Skin of body (tissue), 2 donors: ENCODE data around the gene SAP25. TPM values are rescaled to one million over a fixed set of nuclear protein-coding genes. Genes with fewer than 3 reads are reported as not detected.
A peak's percentile ranks its signal among the peaks of the same experiment; 100 is the strongest.
"Not testable (repeated sequence)": the region's sequence is repeated elsewhere in the genome, so short reads cannot be mapped to it uniquely, and the experiment has no call there.

Experiments used
- DNase-seq: peaks from one replicate; lab custom pipeline; 2025; lab: John Stamatoyannopoulos, UW
- total RNA-seq: library from RNA; depleted of rRNA; stranded (reverse); fragments of >200 nt; gene quantifications from one replicate; pipeline ENCODE4 v1.2.3, GENCODE V29; 2014

Gene SAP25
- total RNA-seq, 1 donor from 2014 or later = 0.39 TPM

DNA sequence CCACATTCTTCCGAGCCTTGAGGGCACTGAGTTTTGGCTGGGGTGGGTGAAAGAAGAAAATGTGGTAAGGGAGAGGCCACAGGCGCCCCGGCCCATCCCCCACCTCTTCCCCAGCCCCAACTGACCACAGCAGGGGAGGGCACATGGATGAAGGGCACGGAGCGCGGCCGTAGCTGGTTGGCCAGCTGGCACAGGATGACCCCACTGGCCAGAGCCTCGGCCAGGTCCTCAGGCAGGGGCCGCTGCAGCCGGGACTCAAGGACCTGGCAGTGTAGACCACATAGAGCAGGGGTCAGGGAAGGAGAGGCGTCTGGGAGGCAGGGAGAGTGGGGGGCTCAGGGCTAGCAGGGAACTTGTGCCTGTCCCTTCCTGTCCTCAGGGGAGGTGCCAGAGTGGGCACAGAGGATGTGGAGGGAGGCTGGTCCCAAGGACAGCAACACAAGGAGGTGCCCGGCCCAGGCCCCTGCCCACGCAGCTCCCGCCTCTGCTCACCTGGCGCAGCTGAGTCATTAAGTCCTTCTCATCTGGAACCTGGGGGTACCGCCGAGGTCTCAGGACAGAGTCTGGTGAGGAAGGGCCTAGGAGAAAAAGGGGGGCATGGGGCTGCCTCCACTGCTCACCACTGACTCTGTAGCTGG is 2.2 kb upstream of the SAP25 start:
- no peak for DNase-seq

DNA sequence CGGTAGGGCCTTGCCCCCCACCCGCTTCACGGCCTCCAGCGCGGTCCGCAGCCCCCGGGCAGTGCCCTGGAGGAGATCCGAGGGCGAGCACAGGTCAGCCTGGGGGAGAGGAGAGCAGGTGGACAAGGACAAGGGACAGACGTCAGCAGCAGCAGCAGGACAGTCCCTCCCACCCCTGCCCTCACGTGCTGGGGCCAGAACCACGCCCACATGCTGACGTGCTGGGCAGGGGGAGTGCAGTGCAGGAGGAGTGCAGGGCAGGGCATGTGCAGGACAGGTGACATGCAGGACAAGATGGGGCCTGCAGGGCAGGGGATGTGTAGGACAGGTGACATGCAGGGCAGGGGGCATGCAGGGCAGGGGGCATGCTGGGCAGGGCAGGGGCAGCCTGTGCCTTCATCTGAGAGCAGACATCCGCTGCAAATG is 1.5 kb upstream of the SAP25 start:
- no peak for DNase-seq

DNA sequence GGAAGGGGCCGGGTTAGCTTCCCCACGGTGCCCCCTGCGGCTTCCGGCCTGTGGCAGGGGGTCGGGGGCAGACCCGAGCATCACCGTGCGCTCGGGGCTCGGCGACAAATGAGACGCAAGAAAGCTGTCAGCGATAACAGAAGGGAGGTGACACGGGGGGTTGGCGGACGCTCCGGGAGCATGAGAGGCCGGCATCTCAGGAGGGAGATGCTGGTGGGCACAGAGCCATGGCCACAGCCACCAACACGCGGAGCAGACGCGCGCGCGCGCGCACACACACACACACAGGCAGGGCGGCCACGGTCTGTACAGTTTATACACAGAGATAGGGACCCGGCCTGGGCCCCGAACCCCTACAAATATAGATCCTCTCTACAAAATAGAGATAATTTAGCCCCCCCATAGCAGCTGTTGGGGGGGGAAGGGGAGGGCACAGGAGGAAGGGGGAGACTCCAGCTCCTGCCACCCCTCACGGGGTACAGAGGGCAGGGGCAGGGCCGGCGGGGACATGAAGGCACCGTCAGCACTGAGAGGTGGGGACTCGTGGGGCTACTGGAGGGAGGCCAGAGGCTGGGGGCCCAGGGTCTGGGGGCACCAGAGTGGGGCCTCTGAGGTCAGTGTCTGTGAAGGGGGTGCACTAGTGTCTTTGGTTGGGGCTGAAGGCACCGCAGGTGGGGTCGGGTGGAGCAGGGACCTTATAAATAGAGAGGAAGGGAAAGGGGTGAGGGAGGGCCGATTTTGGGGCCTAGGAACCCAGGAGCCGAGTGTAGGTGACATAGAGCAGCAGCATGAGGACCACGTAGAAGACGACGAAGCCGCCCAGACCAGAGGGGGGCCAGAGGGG is 884 bp upstream of the SAP25 start:
- no peak for DNase-seq

- no peak for DNase-seq
Measured at GRCh38 chr7:100572949-100573675, 588 bp downstream of the SAP25 start.

GRCh38 chr7:100572281-100572948 is 1.3 kb downstream of the SAP25 start:
- DNase-seq = no peak

GRCh38 chr7:100571829-100572116 is 1.9 kb downstream of the SAP25 start:
- no peak for DNase-seq

DNA sequence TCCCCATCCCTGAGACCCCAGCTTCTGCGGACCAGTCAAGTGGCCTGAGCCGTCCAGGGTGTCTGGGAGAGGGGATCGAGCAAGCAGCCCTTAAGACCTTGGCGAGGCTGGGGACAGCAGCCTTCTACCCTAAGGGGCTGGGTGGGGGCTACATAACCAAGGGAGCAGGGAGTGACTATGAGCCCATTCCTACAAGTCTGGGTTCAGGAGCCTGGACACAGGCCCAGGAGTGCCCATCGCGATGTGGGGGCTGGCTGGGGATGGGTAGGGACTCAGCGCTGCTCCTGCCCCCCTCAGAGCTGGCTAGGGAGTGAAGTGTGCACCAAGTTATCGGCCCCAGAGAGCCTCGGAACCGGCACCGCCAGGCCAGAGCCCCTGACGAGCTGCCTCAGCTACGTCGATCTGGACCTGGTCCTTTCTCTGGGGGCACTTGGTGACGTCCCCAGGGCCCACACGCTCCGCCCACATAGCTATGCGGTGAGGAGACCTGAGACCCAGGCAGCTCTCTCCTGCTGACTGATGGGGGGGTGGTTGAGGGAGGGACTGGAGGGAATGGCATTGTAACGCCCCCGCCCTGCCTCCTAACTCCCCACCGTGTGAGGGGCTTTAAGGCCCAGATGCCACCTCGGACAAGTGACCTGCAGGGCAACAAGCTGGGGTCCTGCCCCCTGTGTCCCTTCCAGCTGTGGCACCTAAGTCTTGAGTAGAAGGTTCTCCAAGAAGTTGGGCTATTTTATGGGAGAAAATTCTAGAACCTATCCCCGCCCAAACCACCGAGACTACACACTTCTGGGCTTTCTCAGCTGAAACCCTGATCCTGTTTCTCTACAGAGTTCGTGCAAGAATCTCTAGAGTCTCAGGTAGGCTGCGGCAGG is 2.5 kb downstream of the SAP25 start:
- no peak for DNase-seq

DNA sequence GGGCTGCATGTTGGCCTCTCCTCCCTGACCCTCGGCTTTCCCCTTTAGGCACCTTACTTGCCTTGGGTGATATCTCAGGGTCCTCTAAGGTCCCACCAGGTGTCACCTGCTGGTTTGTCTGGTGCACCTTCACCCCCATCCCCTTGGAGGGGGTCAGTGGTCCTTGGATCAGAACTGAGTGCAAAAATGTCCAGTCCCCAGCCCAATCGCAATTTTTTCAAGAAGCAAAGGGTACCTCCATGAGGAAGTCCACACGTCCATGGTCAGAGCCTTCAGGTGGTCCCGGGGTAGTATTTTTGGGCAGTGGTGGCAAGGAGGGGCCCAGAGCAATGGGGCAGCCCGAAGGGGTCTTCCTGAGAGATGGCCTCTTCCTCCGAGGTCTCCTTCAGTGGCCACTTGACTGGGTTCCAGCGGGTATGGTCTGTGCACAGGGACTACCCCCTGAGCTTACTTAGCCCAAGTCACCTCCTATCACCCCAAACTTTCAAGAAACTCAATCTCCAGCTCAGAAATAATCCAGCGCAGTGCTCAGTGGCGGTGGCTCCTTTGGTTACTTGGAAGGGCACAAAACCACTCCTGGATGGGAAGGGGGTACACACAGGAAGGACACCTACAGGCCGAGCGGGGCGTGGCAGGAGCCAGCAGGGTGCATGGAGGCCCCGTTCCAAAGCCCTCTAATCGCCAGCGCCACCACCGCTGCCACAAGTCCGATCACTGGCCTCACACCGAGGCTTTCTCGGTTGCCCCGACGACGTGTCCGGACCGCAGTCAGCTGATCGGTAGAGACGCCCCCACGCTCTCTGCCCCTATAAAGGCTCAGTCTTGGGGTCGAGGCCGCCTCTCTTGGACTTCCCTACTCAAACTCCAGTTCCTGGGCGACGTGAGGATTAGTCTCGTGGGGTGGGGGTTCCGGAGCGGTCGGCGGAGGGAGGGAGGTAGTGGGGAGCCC is 4.5 kb downstream of the SAP25 start:
- DNase-seq = no peak

- no peak for DNase-seq
Measured at GRCh38 chr7:100568176-100568895, 5.4 kb downstream of the SAP25 start.

DNA sequence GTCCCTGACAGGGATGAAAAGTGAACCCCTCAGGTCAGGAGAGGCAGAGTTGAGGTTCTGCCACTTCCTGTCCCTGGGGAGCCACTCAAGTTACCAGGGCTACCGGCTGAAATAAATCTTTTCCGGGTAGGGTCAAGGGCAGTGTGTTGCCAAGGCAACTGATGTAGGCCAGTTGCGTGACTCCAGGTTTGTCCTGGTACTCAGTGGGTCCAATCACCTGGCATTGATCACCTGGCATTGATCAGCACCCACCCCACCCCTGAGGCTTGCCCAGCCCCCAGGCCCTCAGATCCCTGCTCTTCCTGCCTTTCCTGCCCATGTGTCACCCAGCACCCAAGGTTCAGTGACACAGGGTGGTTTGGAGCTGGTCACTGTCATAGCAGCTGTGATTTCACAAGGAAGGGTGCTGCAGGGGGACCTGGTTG is 5.9 kb downstream of the SAP25 start:
- DNase-seq = no peak

GRCh38 chr7:100567031-100567730 is 6.5 kb downstream of the SAP25 start:
- DNase-seq = no peak

DNA sequence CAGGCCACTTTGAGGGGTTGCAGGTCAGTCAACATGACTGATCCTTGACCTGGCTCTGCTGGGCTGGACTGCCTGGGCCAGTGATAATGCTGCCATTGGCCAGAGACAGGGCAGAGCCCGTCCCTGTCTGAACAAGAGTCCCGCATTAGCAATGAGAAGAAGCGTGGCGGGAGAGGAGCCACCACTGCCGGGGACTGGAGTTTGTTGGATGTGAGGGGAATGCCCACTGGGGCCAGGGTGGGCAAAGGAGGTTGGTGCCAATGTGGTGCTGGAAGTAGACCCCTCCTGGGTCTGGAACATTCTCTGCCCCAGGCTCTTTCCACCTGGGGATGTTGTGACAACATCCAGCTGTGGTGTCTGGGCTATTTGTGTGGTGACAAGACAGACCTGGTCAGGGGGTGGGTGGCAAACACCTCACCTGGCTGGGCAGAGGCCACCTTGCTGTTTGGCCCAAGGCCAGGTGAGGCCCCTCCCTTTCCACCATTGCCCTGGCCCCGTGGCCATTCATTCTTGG is 7.6 kb downstream of the SAP25 start:
- DNase-seq = no peak

DNA sequence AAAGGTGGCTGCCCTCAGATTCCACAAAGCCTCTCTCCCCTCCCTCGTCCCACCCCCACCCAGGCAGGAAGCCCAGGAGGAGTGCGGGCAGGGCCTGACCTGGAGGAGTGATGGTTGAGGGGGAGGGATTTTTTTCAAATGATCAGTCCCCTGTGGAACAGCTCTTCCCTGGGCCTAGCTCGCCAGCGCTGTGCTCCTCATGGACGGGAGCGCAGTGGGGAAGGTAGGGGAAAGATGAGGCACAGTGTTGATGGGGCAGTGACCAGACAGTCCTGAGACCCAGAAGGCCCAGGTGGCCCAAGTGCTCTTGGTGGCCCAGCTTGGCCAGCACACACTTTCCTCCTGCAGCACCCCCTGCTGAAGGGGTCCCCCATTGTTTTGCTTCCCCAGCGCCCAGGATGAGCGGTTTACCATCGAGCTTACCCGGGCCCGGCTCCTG is 8.5 kb downstream of the SAP25 start:
- DNase-seq = no peak

DNA sequence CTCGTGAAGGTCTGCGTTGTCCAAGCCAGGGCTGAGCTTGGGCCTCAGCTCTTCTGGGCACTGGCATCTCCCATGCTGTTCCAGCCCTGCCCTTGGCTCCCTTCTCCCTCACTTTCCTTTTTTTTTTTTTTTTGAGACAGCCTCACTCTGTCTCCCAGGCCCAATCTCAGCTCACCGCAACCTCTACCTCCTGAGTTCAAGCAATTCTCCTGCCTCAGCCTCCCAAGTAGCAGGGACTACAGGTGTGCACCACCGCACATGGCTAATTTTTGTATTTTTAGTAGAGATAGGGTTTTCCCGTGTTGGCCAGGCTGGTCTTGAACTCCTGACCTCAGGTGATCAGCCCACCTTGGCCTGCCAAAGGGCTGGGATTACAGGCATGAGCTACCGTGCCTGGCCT is 9.3 kb downstream of the SAP25 start:
- not testable (repeated sequence) for DNase-seq

DNA sequence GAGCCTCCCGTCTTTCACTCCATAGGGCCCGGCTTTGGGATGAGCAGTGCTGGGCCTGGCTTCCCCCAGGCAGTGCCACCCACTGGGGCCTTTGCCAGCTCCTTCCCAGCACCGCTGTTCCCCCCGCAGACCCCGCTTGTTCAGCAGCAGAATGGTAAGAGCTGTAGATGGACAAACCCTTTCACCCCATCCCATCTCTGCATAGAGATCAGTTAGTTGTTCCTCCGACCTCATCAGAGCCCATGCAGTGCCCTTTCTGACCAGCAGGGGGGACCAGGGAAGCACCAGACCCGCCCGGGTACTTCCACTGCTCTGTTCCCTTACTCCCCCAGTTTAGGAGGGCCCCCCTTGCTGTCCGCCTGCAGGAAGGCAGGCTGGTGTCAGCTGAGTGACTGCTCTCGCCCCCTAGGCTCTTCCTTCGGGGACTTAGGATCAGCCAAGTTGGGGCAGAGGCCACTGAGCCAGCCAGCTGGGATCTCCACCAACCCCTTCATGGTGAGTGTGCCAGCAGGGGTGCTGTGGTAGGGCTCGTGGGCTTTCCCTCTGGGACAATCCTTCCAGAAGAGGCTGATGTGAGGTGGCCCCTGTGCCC is 9.8 kb downstream of the SAP25 start:
- DNase-seq = peak; percentile 17

DNA sequence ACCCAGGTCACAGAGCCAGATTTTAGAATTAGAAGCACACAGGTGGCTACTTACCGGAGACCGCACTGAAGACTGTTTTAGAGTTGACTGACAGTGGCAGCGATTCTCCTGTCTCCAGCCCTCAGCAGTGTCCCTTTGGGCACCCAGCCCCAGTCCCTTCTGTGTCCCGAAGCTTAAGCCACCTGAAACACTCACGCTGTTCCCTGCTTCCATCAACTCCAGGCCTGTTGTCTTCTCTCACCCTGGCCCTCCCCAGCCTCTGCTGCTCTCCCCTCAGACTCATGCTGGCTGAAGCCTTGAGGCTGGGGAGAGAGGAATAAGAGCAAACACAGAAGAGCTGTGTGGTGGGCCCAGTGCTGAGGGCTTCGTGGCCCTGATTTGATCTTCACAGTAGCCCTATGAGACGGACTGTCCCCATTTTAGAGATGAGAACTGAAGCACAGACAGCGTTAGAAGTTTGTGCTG is 10.6 kb downstream of the SAP25 start:
- no peak for DNase-seq
